Measurements from ENCODE around the gene HOXB1.

DNA sequence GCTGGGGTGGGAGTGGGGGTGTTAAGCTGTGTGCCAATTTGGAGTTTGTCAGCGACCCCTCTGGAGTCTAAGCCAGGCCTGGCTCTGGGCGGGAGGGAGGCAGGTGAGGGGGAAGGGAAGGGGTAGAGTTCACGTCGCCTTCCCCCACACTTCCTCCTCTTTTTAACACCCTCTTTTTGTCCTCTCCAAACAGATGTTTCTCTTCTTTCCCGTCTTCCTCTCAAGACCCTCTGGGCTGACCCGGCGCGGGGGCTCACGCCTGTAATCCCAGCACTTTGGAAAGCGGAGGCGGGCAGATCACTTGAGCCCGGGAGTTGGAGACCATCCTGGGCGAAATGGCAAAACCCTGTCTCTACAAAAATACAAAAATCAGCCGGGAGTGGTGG lies 3.3 kb downstream of the HOXB1 start:
- TF ChIP-seq, protein P1, sequence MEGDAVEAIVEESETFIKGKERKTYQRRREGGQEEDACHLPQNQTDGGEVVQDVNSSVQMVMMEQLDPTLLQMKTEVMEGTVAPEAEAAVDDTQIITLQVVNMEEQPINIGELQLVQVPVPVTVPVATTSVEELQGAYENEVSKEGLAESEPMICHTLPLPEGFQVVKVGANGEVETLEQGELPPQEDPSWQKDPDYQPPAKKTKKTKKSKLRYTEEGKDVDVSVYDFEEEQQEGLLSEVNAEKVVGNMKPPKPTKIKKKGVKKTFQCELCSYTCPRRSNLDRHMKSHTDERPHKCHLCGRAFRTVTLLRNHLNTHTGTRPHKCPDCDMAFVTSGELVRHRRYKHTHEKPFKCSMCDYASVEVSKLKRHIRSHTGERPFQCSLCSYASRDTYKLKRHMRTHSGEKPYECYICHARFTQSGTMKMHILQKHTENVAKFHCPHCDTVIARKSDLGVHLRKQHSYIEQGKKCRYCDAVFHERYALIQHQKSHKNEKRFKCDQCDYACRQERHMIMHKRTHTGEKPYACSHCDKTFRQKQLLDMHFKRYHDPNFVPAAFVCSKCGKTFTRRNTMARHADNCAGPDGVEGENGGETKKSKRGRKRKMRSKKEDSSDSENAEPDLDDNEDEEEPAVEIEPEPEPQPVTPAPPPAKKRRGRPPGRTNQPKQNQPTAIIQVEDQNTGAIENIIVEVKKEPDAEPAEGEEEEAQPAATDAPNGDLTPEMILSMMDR (conservative IDR thresholded peaks at IDR 0.05), result no peak
- no peak for TF ChIP-seq EZH2 (IDR thresholded peaks at IDR 0.05; ENCODE audit: low read depth)

All from PC-9 (cell line).